Measurements from ENCODE around the gene KRTAP9-7.

KRTAP9-7 gene

GRCh38 chr17:41322903-41323895 is 47.7 kb downstream of the KRTAP9-7 start:
- DNase-seq = no peak

DNA sequence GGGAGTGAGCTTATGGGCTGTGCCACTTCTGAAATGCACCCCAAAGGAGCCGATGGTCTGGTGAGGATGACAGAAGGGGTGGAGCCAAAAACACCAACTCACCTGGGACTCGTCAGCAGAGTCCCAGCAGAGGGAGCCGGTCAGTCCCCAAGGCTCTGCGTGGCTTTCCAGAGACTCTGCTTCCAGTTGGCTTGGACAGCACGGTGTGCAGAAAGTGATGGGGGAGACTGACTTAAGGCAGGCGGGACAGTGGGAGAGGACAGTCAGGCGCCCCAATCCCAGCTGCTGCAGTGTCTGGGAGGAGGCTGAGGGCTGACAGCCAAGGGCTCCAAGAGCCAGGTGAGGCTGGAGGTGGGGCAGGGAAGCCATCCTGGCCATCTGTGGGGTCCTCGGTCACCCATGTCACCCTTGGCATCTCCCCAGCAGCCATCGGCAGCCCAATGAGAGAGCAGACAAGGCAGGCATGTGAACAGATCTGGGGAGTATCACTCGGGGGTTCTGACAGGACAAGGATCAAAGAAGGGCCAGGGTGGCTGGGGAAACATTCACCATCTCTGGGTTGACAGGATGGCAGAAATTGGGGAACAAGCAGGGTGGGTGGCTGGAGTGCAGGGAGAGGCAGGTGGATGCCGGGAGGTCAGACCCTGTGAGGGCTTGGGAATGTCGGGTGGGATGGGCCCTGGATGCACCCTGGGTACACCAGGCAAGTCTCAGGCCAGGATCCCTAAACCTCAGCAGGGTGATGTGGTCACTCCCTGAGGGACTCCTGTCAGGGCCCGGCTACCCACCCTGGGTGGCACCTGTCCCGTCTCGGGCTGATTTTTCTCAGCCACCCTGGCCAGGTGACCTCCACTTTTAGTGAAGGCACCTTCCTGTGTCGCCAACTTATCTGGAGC is 48.9 kb downstream of the KRTAP9-7 start:
- peak; percentile 13 for DNase-seq

- no peak for DNase-seq
Measured at GRCh38 chr17:41325126-41325525, 49.6 kb downstream of the KRTAP9-7 start.

GRCh38 chr17:41325611-41326010 is 50.1 kb downstream of the KRTAP9-7 start:
- no peak for DNase-seq

All from NCI-H1105 treated with DMSO at 0.1 percent for 48 hours (cell line).